HG02798 (cell line): ENCODE measurements around the gene GUSB.
"Not testable (repeated sequence)": the region's sequence is repeated elsewhere in the genome, so short reads cannot be mapped to it uniquely, and the experiment has no call there.

Experiments
- ATAC-seq: cut with Tn5 transposase; IDR thresholded peaks from one replicate; pipeline ENCODE4 v1.9.1; 2021; ENCODE audit warnings: mild to moderate bottlenecking; ENCODE audit not compliant: unreplicated experiment, poor library complexity

Gene GUSB

DNA sequence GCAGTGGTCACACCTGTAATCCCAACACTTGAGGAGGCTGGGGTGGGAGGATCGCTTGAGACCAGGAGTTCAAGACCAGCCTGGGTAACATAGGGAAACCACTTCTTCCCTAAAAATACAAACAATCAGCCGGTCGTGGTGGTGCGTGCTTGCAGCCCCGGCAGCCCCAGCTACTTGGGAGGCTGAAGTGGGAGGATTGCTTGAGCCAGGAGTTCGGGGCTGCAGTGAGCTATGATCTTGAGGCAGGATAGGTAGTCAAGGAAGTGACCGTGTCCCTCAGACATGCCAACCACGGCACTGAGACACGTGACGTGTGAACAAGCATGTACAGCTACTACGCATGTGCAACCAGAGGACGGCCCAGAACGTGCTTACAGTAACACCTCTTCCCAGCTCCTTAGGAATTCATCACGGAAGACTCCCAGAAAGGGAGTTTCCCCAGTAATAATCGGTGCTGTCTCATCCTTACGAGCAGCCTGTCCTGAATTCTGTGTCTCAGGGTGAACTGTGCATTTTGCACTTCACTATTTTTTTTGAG is 5.3 kb downstream of the GUSB start:
- no peak for ATAC-seq

DNA sequence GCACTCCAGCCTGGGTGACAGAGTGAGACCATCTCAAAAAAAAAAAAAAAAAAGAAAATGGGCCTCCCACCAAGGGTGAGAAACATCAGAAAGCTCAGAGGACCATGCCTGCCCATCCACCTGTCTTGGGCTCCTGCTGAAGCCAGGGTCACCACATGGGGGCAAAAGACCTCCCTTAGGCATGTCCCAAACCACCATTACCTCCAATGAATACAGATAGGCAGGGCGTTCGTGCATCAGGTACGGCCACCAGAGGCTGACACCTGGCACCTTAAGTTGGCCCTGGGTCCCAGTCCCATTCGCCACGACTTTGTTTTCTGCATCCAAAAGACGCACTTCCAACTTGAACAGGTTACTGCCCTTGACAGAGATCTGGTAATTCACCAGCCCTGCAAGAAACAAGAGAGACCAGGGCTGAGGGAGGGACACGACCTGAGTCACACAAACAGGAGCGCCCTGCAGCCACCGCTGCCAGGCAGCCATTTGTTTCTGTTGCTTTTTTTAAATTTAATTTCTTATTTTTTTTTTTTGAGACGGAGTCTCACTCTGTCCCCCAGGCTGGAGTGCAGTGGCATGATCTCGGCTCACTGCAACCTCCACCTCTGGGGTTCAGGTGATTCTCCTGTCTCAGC is 6.1 kb downstream of the GUSB start:
- ATAC-seq = no peak

- ATAC-seq = no peak
Measured at GRCh38 chr7:65974876-65975275, 7.1 kb downstream of the GUSB start.

GRCh38 chr7:65974191-65974801 is 7.7 kb downstream of the GUSB start:
- no peak for ATAC-seq

- ATAC-seq = no peak
Measured at GRCh38 chr7:65972976-65973375, 9.0 kb downstream of the GUSB start.

- ATAC-seq = no peak
Measured at GRCh38 chr7:65971021-65971420, 11.0 kb downstream of the GUSB start.

DNA sequence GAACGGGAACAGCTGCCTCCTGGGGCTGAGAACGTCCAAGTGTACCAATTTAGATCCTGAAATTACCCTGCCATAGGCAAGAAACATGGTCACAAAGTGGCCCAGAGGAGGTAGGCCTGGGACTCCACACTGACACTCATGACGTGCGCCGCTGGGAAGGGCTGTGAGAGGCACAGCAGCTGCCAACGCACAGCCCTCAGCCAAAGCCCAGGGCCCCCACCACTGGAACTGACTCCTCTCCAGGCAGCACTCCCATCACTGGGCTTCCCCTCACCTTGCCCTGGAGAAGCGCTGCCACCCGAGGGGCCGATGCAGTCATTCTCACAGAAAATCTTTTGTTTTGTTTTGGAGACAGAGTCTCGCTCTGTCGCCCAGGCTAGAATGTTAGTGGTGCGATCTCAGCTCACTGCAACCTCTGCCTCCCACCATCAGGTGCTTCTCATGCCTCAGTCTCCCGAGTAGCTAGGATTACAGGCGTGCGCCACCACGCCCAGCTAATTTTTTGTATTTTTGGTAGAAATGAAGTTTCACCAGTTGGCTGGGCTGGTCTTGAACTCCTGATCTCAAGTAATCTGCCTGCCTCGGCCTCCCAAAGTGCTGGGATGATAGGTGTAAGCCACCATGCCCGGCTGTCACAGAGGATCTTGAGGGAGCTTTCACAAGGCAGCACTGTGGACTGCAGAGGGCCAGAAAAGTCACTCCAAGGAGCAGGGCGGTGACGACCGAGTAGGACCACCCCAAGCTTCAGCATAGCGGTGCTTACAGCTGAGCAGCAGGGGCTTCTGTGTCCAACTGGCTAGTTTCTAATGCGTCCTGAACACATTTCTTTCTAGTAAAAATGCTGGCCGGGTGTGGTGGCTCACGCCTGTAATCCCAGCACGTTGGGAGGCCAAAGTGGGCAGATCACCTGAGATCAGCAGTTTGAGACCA is 13.5 kb downstream of the GUSB start:
- no peak for ATAC-seq

- no peak for ATAC-seq
Measured at GRCh38 chr7:65967361-65968155, 14.5 kb downstream of the GUSB start.

GRCh38 chr7:65966146-65966545 is 15.9 kb downstream of the GUSB start:
- no peak for ATAC-seq

DNA sequence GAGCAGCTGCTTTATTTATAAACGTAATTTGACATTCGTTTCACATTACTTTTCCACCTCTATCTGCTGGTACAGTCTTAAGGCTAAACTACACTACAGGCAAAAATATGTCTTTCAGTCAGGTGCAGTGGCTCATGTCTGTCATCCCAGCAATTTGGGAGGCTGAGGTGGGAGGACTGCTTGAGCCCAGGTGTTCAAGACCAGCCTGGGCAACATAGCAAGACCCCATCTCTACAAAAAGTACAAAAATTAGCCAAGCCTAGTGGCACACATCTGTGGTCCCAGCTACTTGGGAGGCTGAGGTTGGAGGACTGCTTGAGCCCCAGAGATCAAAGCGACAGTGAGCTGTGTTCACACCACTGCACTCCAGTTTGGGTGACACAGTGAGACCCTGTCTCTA is 17.3 kb downstream of the GUSB start:
- not testable (repeated sequence) for ATAC-seq

- no peak for ATAC-seq
Measured at GRCh38 chr7:65962033-65962432, 20.0 kb downstream of the GUSB start.

DNA sequence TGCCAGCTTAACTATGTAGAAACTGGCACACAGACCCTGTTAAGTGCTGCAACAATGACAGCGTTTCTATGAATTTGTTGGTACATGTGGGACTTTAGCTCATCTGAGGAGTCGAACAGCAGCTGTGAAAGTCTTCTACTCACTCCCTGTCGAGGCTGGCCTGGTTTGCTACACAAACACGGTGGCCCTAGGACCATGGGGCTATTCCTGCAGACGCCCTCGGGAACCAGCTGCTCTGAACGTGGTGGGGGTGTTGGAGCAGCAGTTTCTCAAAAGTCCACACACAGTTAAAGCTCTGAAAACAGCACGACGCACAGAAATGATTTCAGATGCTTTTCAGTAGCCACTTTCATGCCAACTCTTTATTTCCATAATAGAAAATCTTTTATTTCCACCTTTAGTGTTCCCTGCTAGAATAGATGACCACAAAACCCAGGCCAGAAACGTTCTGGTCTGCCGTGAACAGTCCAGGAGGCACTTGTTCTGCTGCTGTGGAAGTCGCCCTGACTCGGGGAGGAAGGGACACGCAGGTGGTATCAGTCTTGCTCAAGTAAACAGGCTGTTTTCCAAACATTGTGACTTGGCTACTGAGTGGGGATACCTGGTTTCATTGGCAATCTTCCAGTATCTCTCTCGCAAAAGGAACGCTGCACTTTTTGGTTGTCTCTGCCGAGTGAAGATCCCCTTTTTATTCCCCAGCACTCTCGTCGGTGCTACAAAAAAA is 21.5 kb downstream of the GUSB start:
- no peak for ATAC-seq

DNA sequence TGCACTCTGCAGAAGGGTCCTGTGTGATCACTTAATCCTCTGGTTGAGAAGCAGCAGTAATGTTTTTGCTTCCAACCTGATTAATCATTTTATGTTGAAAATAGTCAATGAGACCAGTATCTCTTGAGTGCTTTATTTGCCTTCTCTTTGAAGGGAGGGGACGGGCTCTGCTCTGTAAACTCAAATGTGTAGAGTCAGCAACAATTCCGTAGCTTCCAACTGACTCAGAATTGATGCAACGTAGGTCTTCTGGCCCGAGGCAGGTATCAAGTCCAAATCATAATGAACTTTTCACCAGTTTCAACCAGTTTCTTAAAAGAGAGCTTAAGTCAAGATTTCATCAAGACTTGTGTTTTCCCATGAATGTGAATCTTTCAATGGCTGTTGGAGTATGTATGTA is 26.3 kb downstream of the GUSB start:
- ATAC-seq = no peak

DNA sequence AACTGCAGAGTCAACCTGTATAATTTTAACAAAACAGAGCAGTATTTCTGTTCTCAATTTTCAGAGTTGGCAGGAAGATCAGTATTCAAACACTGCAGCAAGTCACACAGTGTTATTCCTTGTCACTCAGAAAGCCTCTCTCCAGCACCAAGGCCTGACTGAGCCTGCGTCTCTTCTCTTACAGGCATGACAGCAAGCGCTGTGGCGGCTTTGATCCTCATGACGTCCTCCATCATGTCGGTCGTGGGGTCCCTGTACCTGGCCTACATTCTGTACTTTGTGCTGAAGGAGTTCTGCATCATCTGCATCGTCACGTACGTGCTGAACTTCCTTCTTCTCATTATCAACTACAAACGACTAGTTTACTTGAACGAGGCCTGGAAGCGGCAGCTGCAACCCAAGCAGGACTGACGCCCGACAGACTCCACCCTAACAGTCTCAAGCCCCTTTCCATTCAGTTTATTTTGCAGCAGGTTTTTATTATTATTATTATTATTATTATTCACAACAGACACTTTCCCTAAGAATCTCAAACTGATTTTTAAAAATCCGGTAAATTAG is 28.0 kb downstream of the GUSB start:
- ATAC-seq = no peak

GRCh38 chr7:65953001-65953720 is 28.9 kb downstream of the GUSB start:
- no peak for ATAC-seq

GRCh38 chr7:65951837-65952578 is 30.0 kb downstream of the GUSB start:
- ATAC-seq = no peak

DNA sequence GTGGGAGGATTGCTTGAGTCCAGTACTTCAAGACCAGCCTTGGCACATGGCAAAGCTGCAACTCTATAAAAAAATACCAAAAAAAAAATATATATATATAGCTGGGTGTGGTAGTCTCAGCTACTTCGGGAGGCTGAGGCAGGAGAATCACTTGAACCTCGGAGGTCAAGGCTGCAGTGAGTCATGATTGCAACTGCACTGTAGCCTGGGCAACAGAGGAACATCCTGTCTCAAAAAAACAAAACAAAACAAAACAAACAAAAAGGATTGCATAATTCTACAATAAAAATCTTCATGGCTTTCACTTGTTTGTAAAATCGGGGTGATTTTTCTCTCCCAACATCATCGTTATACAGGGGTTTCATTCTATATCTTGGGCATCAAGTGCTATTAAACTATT is 35.1 kb downstream of the GUSB start:
- no peak for ATAC-seq

DNA sequence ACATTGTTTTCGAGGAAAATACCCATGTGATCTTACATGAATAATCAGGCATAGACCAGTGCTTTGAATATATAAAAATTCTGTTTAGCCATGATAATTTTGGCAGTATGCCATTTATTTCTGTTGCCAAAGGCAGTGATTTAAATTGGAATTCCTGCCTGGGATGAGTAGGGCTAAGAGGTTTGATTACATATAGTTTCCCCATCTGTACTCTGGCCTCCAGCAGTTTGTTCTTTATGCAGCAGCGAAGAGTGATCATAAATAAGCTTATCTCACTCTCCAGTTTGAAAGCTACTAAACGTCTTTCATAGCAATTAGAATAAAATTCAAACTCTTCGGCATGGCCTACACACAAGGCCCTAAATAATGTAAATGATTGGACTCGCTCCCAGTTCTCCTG is 36.2 kb downstream of the GUSB start:
- not testable (repeated sequence) for ATAC-seq
